ENCODE data around the gene LRRC58.
"Not testable (repeated sequence)": the region's sequence is repeated elsewhere in the genome, so short reads cannot be mapped to it uniquely, and the experiment has no call there.

Gene LRRC58

GRCh38 chr3:120338517-120338916, 10.6 kb downstream of the LRRC58 start:
- DNase-seq = no peak

- no peak for DNase-seq
These were observed 16.5 kb downstream of the LRRC58 start for GRCh38 chr3:120332646-120333045.

- DNase-seq = no peak
These were observed 18.1 kb downstream of the LRRC58 start for GRCh38 chr3:120331076-120331475.

GRCh38 chr3:120326784-120327183, 22.4 kb downstream of the LRRC58 start:
- no peak for DNase-seq

- no peak for DNase-seq
These were observed 25.0 kb downstream of the LRRC58 start for GRCh38 chr3:120324190-120324589.

- not testable (repeated sequence) for DNase-seq
These were observed 25.4 kb downstream of the LRRC58 start for GRCh38 chr3:120323761-120324160.

GRCh38 chr3:120311863-120312794, 37.0 kb downstream of the LRRC58 start:
- DNase-seq = no peak

GRCh38 chr3:120306519-120307455, 42.4 kb downstream of the LRRC58 start:
- no peak for DNase-seq

GRCh38 chr3:120304616-120305015, 44.5 kb downstream of the LRRC58 start:
- no peak for DNase-seq

GRCh38 chr3:120302361-120302760, 46.8 kb downstream of the LRRC58 start:
- DNase-seq = no peak

GRCh38 chr3:120300971-120301370, 48.2 kb downstream of the LRRC58 start:
- no peak for DNase-seq

GRCh38 chr3:120299403-120299802, 49.8 kb downstream of the LRRC58 start:
- DNase-seq = no peak

- DNase-seq = no peak
These were observed 50.2 kb downstream of the LRRC58 start for GRCh38 chr3:120298996-120299395.

GRCh38 chr3:120291552-120291951, 57.6 kb downstream of the LRRC58 start:
- DNase-seq = not testable (repeated sequence)

GRCh38 chr3:120289636-120290035, 59.5 kb downstream of the LRRC58 start:
- no peak for DNase-seq

GRCh38 chr3:120286465-120286864, 62.7 kb downstream of the LRRC58 start:
- no peak for DNase-seq

- no peak for DNase-seq
These were observed 63.7 kb downstream of the LRRC58 start for GRCh38 chr3:120285508-120285841.

GRCh38 chr3:120284747-120285507, 64.2 kb downstream of the LRRC58 start, which contains the start of gene GPR156:
TSS of gene GPR156 (minus strand) at chr3:120285222. CDS start at chr3:120244098, 41,124 bp downstream.
- DNase-seq = peak in 2 of 3 experiments; percentile 57

GRCh38 chr3:120281261-120281660, 67.9 kb downstream of the LRRC58 start:
- DNase-seq = peak in 1 of 3 experiments; percentile 43

GRCh38 chr3:120280566-120280965, 68.6 kb downstream of the LRRC58 start:
- DNase-seq = no peak

GRCh38 chr3:120280026-120280425, 69.1 kb downstream of the LRRC58 start:
- peak in 1 of 3 experiments; percentile 8 for DNase-seq

- DNase-seq = no peak
These were observed 72.4 kb downstream of the LRRC58 start for GRCh38 chr3:120276767-120277166.

GRCh38 chr3:120275618-120276017, 73.5 kb downstream of the LRRC58 start:
- no peak for DNase-seq

Data from NCI-H1417 (cell line).